ENCODE results near the gene NMBR. TPM values are rescaled to one million over a fixed set of nuclear protein-coding genes. Genes with fewer than 3 reads are reported as not detected.

The NMBR gene
- total and polyA plus RNA-seq, 2 of the 8 experiments (the other 6 are each of a cell fraction or from before 2014, with no cell fraction given) = 0.08 TPM; not detected in 1

DNA sequence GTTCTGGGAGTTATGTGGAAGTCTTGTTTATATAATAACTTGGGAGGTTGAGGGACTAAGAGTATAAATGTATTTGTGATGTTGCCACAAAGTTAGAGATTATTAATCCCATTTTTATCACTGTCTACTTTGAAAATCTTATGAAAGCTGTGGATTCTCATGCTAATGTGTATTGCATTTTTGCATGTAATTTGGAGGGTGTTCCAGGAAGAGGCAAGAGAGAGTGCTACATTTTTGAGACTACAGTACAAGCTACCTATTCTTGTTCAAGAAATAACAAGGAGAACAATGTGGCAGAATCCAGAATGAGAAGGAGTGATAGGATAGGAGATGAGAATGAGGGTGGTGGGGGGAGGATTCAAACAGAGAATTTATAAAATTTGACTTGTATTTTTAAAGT is 35.1 kb upstream of the NMBR start:
- ChIA-PET CTCF (ENCODE audit: partially characterized antibody) (no interaction called here), POLR2A (ENCODE audit: partially characterized antibody) (no interaction called here)
- H4K8ac ChIP-seq (ENCODE audit: extremely low read depth, insufficient read depth, low read length) = no peak overlapping the region
- TF ChIP-seq JUN (IDR thresholded peaks at IDR 0.05; ENCODE audit: low read depth, low read length) (no peak), SIRT6 (IDR thresholded peaks at IDR 0.05; ENCODE audit: low read length) (no peak), HDAC6 (IDR thresholded peaks at IDR 0.05; ENCODE audit: low read depth, low read length) (no peak), CREB1 (IDR thresholded peaks at IDR 0.05) (no peak)
- TF ChIP-seq, protein P1, sequence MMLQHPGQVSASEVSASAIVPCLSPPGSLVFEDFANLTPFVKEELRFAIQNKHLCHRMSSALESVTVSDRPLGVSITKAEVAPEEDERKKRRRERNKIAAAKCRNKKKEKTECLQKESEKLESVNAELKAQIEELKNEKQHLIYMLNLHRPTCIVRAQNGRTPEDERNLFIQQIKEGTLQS (IDR thresholded peaks at IDR 0.05; ENCODE audit: insufficient read depth, low read depth, low read length) = no peak
- H3K4ac ChIP-seq (replicated peaks; ENCODE audit: insufficient read length, low read depth, low read length) = no peak overlapping the region
- no peak overlapping the region for H2BK12ac ChIP-seq (ENCODE audit: low read depth, low read length)
- H2AFZ ChIP-seq (ENCODE audit: low read length) = no peak overlapping the region
- no peaks in the 10 kb centered on the region for H3K23me2 ChIP-seq (ENCODE audit: low read depth, low read length)
- H3K4me3 ChIP-seq (ENCODE audit: extremely low read depth in 1 of 4, insufficient read depth in 2 of 4, low read depth in 3 of 4, low read length in 4 of 4) = no peak overlapping the region
- no peak overlapping the region for H4K5ac ChIP-seq (ENCODE audit: insufficient read length, low read depth, low read length)
- no peaks in the 10 kb centered on the region for H3K4me1 ChIP-seq (replicated peaks in 1 of 4; ENCODE audit: control insufficient read depth in 3 of 4, insufficient read depth in 4 of 4, low read length in 3 of 4)
- no peak overlapping the region for H3K9ac ChIP-seq (replicated peaks in 1 of 4; ENCODE audit: extremely low read depth in 1 of 4, low read depth in 3 of 4, low read length in 3 of 4)
- no peak overlapping the region for H3K4me2 ChIP-seq (ENCODE audit: insufficient read depth in 1 of 2, low read depth in 2 of 2, low read length in 2 of 2)
- no peaks in the 10 kb centered on the region for H3K9me3 ChIP-seq (ENCODE audit: insufficient read depth in 2 of 2, low read depth in 1 of 2, low read length in 1 of 2)
- no peak overlapping the region for H2BK5ac ChIP-seq (ENCODE audit: low read depth, low read length)
- H2AK5ac ChIP-seq (ENCODE audit: low read depth, low read length) = no peak overlapping the region
- no peak for DNase-seq (ENCODE audit: low read depth in 1 of 2, low spot score in 2 of 2)
- H3K56ac ChIP-seq (replicated peaks; ENCODE audit: insufficient read length, low read depth, low read length) = no peak overlapping the region
- H3K14ac ChIP-seq (ENCODE audit: insufficient read length) = no peak overlapping the region
- no peaks in the 10 kb centered on the region; a peak in 2 of 8 replicates for H3K36me3 ChIP-seq (ENCODE audit: control insufficient read depth in 2 of 4, insufficient read depth in 4 of 4, low read length in 3 of 4)
- H4K20me1 ChIP-seq (replicated peaks in 1 of 2; ENCODE audit: control insufficient read depth in 1 of 2, insufficient read depth in 2 of 2, low read length in 2 of 2) = no peaks in the 10 kb centered on the region
- H3K79me1 ChIP-seq (ENCODE audit: low read depth, low read length) = no peaks in the 10 kb centered on the region
- H3K18ac ChIP-seq (ENCODE audit: extremely low read depth, low read length) = no peak overlapping the region
- H3K27ac ChIP-seq (ENCODE audit: low read depth, low read length) = no peak overlapping the region
- no peak overlapping the region for H3K23ac ChIP-seq (ENCODE audit: insufficient read length)
- no peaks in the 10 kb centered on the region for H3K79me2 ChIP-seq (ENCODE audit: control insufficient read depth in 1 of 2, insufficient read depth in 2 of 2, low read length in 2 of 2)
- H3K27me3 ChIP-seq (replicated peaks in 1 of 4; ENCODE audit: control insufficient read depth in 3 of 4, extremely low read depth in 1 of 4, insufficient read depth in 3 of 4, low read length in 3 of 4) = no peaks in the 10 kb centered on the region
- H4K91ac ChIP-seq (replicated peaks; ENCODE audit: insufficient read length, low read length) = no peak overlapping the region
- no peak for FAIRE-seq
- no peak overlapping the region for H2BK120ac ChIP-seq (replicated peaks; ENCODE audit: low read depth, low read length)
- no peak overlapping the region for H2BK20ac ChIP-seq (ENCODE audit: low read length)
- H2BK15ac ChIP-seq (ENCODE audit: low read length) = no peak overlapping the region

Data from H1 (cell line).